OCI-LY7 (cell line): ENCODE data around the gene SPACDR.

ENCODE experiments used
- EZH2phosphoT487 ChIP-seq: fragments of 200-600 bp; sonication (generic); IDR thresholded peaks from 2 replicates; pipeline ENCODE4 v1.6.1; 2018; ENCODE audit warnings: low read depth, borderline replicate concordance, mild to moderate bottlenecking, mixed run types, antibody characterized with exemption, low read length, moderate library complexity, mixed read lengths
- TF ChIP-seq, protein P1 (sequence below): fragments of 200-600 bp; sonication (generic); conservative IDR thresholded peaks from 2 replicates; pipeline ENCODE4 v1.5.1; 2014; ENCODE audit warnings: mild to moderate bottlenecking, antibody characterized with exemption, low read length, moderate library complexity, mixed read lengths

DNA sequence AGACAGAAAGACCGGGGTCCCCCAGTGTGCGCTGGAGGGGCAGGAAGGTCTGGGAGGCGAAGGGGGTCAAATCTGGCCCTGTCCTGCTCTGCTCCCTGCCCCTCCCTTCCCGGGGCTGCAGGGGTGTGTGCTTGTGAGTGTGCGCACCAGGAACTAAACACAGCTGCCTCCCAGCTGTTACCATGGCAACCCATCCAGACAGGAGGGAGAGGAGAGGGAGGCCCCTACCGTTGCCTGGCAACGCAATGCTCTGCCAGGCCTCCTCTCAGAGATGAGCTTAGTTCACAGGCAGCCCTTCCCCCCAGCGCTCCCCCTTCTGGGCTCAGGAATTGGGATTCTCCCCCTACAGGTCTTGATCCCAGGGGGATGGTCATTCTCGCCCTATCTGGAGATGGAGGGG lies 25.8 kb upstream of the SPACDR start:
- TF ChIP-seq, protein P1, sequence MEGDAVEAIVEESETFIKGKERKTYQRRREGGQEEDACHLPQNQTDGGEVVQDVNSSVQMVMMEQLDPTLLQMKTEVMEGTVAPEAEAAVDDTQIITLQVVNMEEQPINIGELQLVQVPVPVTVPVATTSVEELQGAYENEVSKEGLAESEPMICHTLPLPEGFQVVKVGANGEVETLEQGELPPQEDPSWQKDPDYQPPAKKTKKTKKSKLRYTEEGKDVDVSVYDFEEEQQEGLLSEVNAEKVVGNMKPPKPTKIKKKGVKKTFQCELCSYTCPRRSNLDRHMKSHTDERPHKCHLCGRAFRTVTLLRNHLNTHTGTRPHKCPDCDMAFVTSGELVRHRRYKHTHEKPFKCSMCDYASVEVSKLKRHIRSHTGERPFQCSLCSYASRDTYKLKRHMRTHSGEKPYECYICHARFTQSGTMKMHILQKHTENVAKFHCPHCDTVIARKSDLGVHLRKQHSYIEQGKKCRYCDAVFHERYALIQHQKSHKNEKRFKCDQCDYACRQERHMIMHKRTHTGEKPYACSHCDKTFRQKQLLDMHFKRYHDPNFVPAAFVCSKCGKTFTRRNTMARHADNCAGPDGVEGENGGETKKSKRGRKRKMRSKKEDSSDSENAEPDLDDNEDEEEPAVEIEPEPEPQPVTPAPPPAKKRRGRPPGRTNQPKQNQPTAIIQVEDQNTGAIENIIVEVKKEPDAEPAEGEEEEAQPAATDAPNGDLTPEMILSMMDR = no peak
- TF ChIP-seq EZH2phosphoT487 = no peak
